ENCODE measurements around the gene FBLN5.
"Not testable (repeated sequence)": the region's sequence is repeated elsewhere in the genome, so short reads cannot be mapped to it uniquely, and the experiment has no call there.

FBLN5 gene

GRCh38 chr14:91858536-91859275 is 88.8 kb downstream of the FBLN5 start:
- ATAC-seq: peak; percentile 62

GRCh38 chr14:91857614-91858013 is 89.9 kb downstream of the FBLN5 start:
- Mint-ChIP-seq H3K36me3 (ENCODE audit: low read depth) (peaks cover 1% of the 10 kb centered on the region), H3K4me1 (peaks cover 64% of the 10 kb centered on the region), H3K27me3 (no peaks in the 10 kb centered on the region), H3K27ac (no peak overlapping the region), H3K4me3 (no peak overlapping the region), H3K9me3 (no peaks in the 10 kb centered on the region)
- DNase-seq: no peak
- no peak for ATAC-seq

More at GRCh38 chr14:91858536-91859275, 88.8 kb downstream of the FBLN5 start:
- peaks cover 75% of the 10 kb centered on the region for H3K4me1 Mint-ChIP-seq
- H3K9me3 Mint-ChIP-seq: no peaks in the 10 kb centered on the region
- H3K4me3 Mint-ChIP-seq: no peak overlapping the region
- peaks cover 1% of the 10 kb centered on the region for H3K36me3 Mint-ChIP-seq (ENCODE audit: low read depth)
- peak overlapping the region; percentile 72 for H3K27ac Mint-ChIP-seq
- no peak for DNase-seq
- no peaks in the 10 kb centered on the region for H3K27me3 Mint-ChIP-seq

GRCh38 chr14:91854327-91854934 is 93.1 kb downstream of the FBLN5 start:
- H3K9me3 Mint-ChIP-seq: no peaks in the 10 kb centered on the region
- no peak for ATAC-seq
- no peak for DNase-seq
- H3K27me3 Mint-ChIP-seq: no peaks in the 10 kb centered on the region
- no peak overlapping the region for H3K4me3 Mint-ChIP-seq
- peaks cover 1% of the 10 kb centered on the region for H3K36me3 Mint-ChIP-seq (ENCODE audit: low read depth)
- H3K27ac Mint-ChIP-seq: no peak overlapping the region
- H3K4me1 Mint-ChIP-seq: peaks cover 41% of the 10 kb centered on the region

- no peaks in the 10 kb centered on the region for H3K27me3 Mint-ChIP-seq
- H3K4me3 Mint-ChIP-seq: no peak overlapping the region
- H3K27ac Mint-ChIP-seq: no peak overlapping the region
These were observed 95.9 kb downstream of the FBLN5 start for GRCh38 chr14:91851563-91851962.

GRCh38 chr14:91848504-91849001 is 98.9 kb downstream of the FBLN5 start:
- Mint-ChIP-seq H3K9me3 (no peaks in the 10 kb centered on the region), H3K4me3 (no peak overlapping the region), H3K4me1 (peaks cover 16% of the 10 kb centered on the region), H3K27me3 (no peaks in the 10 kb centered on the region), H3K27ac (no peak overlapping the region), H3K36me3 (ENCODE audit: low read depth) (peaks cover 2% of the 10 kb centered on the region)
- ATAC-seq (no peak), DNase-seq (no peak)

More at GRCh38 chr14:91851563-91851962, 95.9 kb downstream of the FBLN5 start:
- Mint-ChIP-seq H3K36me3 (ENCODE audit: low read depth) (peaks cover 4% of the 10 kb centered on the region), H3K4me1 (peaks cover 27% of the 10 kb centered on the region), H3K9me3 (no peaks in the 10 kb centered on the region)
- DNase-seq: no peak
- ATAC-seq: no peak

GRCh38 chr14:91847693-91848092 is 99.8 kb downstream of the FBLN5 start:
- H3K4me3 Mint-ChIP-seq: no peak overlapping the region
- no peaks in the 10 kb centered on the region for H3K9me3 Mint-ChIP-seq
- peaks cover 2% of the 10 kb centered on the region for H3K36me3 Mint-ChIP-seq (ENCODE audit: low read depth)

GRCh38 chr14:91845652-91846051 is 101.8 kb downstream of the FBLN5 start:
- Mint-ChIP-seq H3K4me3 (no peak overlapping the region), H3K9me3 (no peaks in the 10 kb centered on the region), H3K27ac (no peak overlapping the region), H3K27me3 (no peaks in the 10 kb centered on the region), H3K36me3 (ENCODE audit: low read depth) (peaks cover 2% of the 10 kb centered on the region), H3K4me1 (peaks cover 34% of the 10 kb centered on the region)
- ATAC-seq: no peak
- no peak for DNase-seq

More at GRCh38 chr14:91847693-91848092, 99.8 kb downstream of the FBLN5 start:
- DNase-seq (no peak), ATAC-seq (no peak)
- Mint-ChIP-seq H3K4me1 (peaks cover 25% of the 10 kb centered on the region), H3K27me3 (no peaks in the 10 kb centered on the region), H3K27ac (no peak overlapping the region)

- not testable (repeated sequence) for H3K36me3 Mint-ChIP-seq (ENCODE audit: low read depth); DNase-seq; H3K4me3 Mint-ChIP-seq; H3K27ac Mint-ChIP-seq; ATAC-seq; H3K27me3 Mint-ChIP-seq; H3K9me3 Mint-ChIP-seq
- peaks cover 37% of the 10 kb centered on the region for H3K4me1 Mint-ChIP-seq
These were observed 102.4 kb downstream of the FBLN5 start for GRCh38 chr14:91845056-91845455.

GRCh38 chr14:91844029-91844428 is 103.5 kb downstream of the FBLN5 start:
- DNase-seq: no peak
- Mint-ChIP-seq H3K4me3 (no peak overlapping the region), H3K4me1 (peaks cover 45% of the 10 kb centered on the region), H3K27me3 (no peaks in the 10 kb centered on the region), H3K9me3 (peaks cover 4% of the 10 kb centered on the region), H3K36me3 (ENCODE audit: low read depth) (peaks cover under 1% of the 10 kb centered on the region), H3K27ac (no peak overlapping the region)
- ATAC-seq: no peak

GRCh38 chr14:91843437-91843836 is 104.1 kb downstream of the FBLN5 start:
- no peak overlapping the region for H3K4me3 Mint-ChIP-seq
- H3K9me3 Mint-ChIP-seq: peaks cover 4% of the 10 kb centered on the region
- DNase-seq: no peak
- no peaks in the 10 kb centered on the region for H3K36me3 Mint-ChIP-seq (ENCODE audit: low read depth)
- H3K27me3 Mint-ChIP-seq: no peaks in the 10 kb centered on the region
- ATAC-seq: no peak
- peaks cover 47% of the 10 kb centered on the region for H3K4me1 Mint-ChIP-seq
- no peak overlapping the region for H3K27ac Mint-ChIP-seq

- ATAC-seq (no peak), DNase-seq (no peak)
- H3K4me1 Mint-ChIP-seq: peaks cover 59% of the 10 kb centered on the region
- H3K9me3 Mint-ChIP-seq: peaks cover 4% of the 10 kb centered on the region
- no peak overlapping the region for H3K4me3 Mint-ChIP-seq
- no peak overlapping the region for H3K27ac Mint-ChIP-seq
- H3K36me3 Mint-ChIP-seq (ENCODE audit: low read depth): no peaks in the 10 kb centered on the region
- H3K27me3 Mint-ChIP-seq: no peaks in the 10 kb centered on the region
These were observed 106.4 kb downstream of the FBLN5 start for GRCh38 chr14:91841065-91841464.

- no peaks in the 10 kb centered on the region for H3K27me3 Mint-ChIP-seq
- peaks cover 66% of the 10 kb centered on the region for H3K4me1 Mint-ChIP-seq
- H3K36me3 Mint-ChIP-seq (ENCODE audit: low read depth): no peaks in the 10 kb centered on the region
- DNase-seq (no peak), ATAC-seq (no peak)
- H3K27ac Mint-ChIP-seq: no peak overlapping the region
- peaks cover 4% of the 10 kb centered on the region for H3K9me3 Mint-ChIP-seq
- H3K4me3 Mint-ChIP-seq: no peak overlapping the region
These were observed 107.7 kb downstream of the FBLN5 start for GRCh38 chr14:91839749-91840148.

GRCh38 chr14:91837076-91837475 is 110.4 kb downstream of the FBLN5 start:
- Mint-ChIP-seq H3K9me3 (peaks cover 4% of the 10 kb centered on the region), H3K4me3 (peak overlapping the region; percentile 89), H3K27ac (no peak overlapping the region), H3K36me3 (ENCODE audit: low read depth) (no peaks in the 10 kb centered on the region), H3K27me3 (no peaks in the 10 kb centered on the region), H3K4me1 (peaks cover 68% of the 10 kb centered on the region)
- ATAC-seq (no peak), DNase-seq (no peak)

- ATAC-seq (peak; percentile 91), DNase-seq (peak; percentile 90)
- Mint-ChIP-seq H3K36me3 (ENCODE audit: low read depth) (no peaks in the 10 kb centered on the region), H3K4me1 (peaks cover 67% of the 10 kb centered on the region), H3K4me3 (peak overlapping the region; percentile 89), H3K27me3 (no peaks in the 10 kb centered on the region), H3K27ac (peak overlapping the region; percentile 76), H3K9me3 (peaks cover 4% of the 10 kb centered on the region)
These were observed 111.3 kb downstream of the FBLN5 start for GRCh38 chr14:91835920-91836843.

Data from activated naive CD8-positive, alpha-beta T cell treated with anti-CD3 and anti-CD28 coated beads, Interleukin-2, amount 50 U/mL, for 24 hours (primary cell).